K562 (cell line): ENCODE data around the gene CLDN5. TPM values are rescaled to one million over a fixed set of nuclear protein-coding genes. Genes with fewer than 3 reads are reported as not detected.

ENCODE experiments used
- CEBPZ ChIP-seq: fragments of 150-350 bp; IDR thresholded peaks from 2 replicates; pipeline ENCODE4 v1.6.1; 2014; ENCODE audit warnings: low read depth, mild to moderate bottlenecking, low read length, borderline replicate concordance
- CHD7 ChIP-seq: fragments of 200-600 bp; sonication (generic); IDR thresholded peaks from one replicate; pipeline ENCODE4 v1.6.1; 2012; ENCODE audit warnings: mild to moderate bottlenecking, low read depth, low read length, inconsistent platforms
- ELF4 ChIP-seq: fragments of 450-650 bp; formaldehyde crosslinking; IDR thresholded peaks from 2 replicates; pipeline ENCODE4 v1.4.0; 2022; ENCODE audit warnings: missing genetic modification characterization
- EP300 ChIP-seq: IDR thresholded peaks from 2 replicates; pipeline ENCODE4 v1.6.1; 2012; ENCODE audit warnings: low read length, improper control_type of control experiment
- NFRKB ChIP-seq: fragments of 450-650 bp; IDR thresholded peaks from 2 replicates; pipeline ENCODE4 v1.6.1; 2016; ENCODE audit warnings: low read depth
- TAF15 ChIP-seq: fragments of 200-400 bp; formaldehyde crosslinking; IDR thresholded peaks from 2 replicates; pipeline ENCODE4 v1.6.1; 2017; ENCODE audit warnings: mild to moderate bottlenecking, low read depth, low read length, moderate library complexity
- ZNF586 ChIP-seq: fragments of 450-650 bp; formaldehyde crosslinking; conservative IDR thresholded peaks from 2 replicates; pipeline ENCODE4 v1.4.0; 2020; ENCODE audit warnings: mild to moderate bottlenecking, moderate library complexity
- ZNF764 ChIP-seq: fragments of 250-450 bp; sonication (Bioruptor Pico); IDR thresholded peaks from 2 replicates; pipeline ENCODE4 v1.4.0; 2020; ENCODE audit warnings: low read depth, mild to moderate bottlenecking, moderate library complexity
- polyA plus RNA-seq, 8 experiments: library from polyadenylated mRNA; depleted of rRNA in 4 of 8; stranded (reverse) in 5 of 8; unstranded in 3 of 8; fragments of >200 nt; fragmentation: Nextera tagmentation in 2 of 8; fragmentation: Illumina TruSeq in 1 of 8; extraction: Ambion mirVana in 2 of 8; extraction: Trizol in 1 of 8; gene quantifications; 2 replicates each; pipeline versions ENCODE4 v1.2.1 to v1.2.3, GENCODE V29; 2011 to 2014; ENCODE audit warnings: inconsistent platforms in 1 of 8, missing spikeins in 1 of 8
- total RNA-seq, 7 experiments: library from RNA; depleted of rRNA in 6 of 7; stranded (reverse); fragments of >200 nt in 6 of 7; fragmentation: Illumina TruSeq in 2 of 7; extraction: Trizol in 2 of 7; gene quantifications; 2 replicates each; pipeline versions ENCODE4 v1.2.1 to v1.2.3, GENCODE V29; 2011 to 2021; ENCODE audit warnings: low replicate concordance in 1 of 7
- TF ChIP-seq, protein P1 (sequence below): fragments of 250-450 bp; sonication (Bioruptor Pico); IDR thresholded peaks from 2 replicates; pipeline ENCODE4 v1.9.0; 2021; ENCODE audit warnings: mild to moderate bottlenecking, inconsistent platforms

Gene CLDN5
- total and polyA plus RNA-seq, 9 of the 15 experiments (the other 6 are each of a cell fraction or from before 2014, with no cell fraction given) = 0.20 TPM; not detected in 8

GRCh38 chr22:19479355-19480172 lies 44.6 kb downstream of the CLDN5 start, which contains the start of gene CDC45 (continued):
- TF ChIP-seq CHD7 (peak; percentile 59), TAF15 (no peak), ZNF764 (CRISPR knock-in tag) (peak; percentile 64), NFRKB (no peak), ZNF586 (CRISPR knock-in tag) (peak; percentile 72; the same call in 1 of the 2 replicates), CEBPZ (no peak), EP300 (peak; percentile 35), ELF4 (CRISPR knock-in tag) (peak; percentile 100)
- TF ChIP-seq, protein P1, sequence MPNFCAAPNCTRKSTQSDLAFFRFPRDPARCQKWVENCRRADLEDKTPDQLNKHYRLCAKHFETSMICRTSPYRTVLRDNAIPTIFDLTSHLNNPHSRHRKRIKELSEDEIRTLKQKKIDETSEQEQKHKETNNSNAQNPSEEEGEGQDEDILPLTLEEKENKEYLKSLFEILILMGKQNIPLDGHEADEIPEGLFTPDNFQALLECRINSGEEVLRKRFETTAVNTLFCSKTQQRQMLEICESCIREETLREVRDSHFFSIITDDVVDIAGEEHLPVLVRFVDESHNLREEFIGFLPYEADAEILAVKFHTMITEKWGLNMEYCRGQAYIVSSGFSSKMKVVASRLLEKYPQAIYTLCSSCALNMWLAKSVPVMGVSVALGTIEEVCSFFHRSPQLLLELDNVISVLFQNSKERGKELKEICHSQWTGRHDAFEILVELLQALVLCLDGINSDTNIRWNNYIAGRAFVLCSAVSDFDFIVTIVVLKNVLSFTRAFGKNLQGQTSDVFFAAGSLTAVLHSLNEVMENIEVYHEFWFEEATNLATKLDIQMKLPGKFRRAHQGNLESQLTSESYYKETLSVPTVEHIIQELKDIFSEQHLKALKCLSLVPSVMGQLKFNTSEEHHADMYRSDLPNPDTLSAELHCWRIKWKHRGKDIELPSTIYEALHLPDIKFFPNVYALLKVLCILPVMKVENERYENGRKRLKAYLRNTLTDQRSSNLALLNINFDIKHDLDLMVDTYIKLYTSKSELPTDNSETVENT (CRISPR knock-in tag) = peak; percentile 41; the same call in 1 of the 2 replicates
